BLaER1 (cell line): Measurements from ENCODE around the gene MAN1C1.

Experiments
- H3K27ac ChIP-seq: shearing (Covaris generic); formaldehyde crosslinking; 2 replicates; pipeline ENCODE4 v1.8.1; 2022
- H3K27me3 ChIP-seq: shearing (Covaris generic); formaldehyde crosslinking; 2 replicates; pipeline ENCODE4 v1.8.1; 2022
- H3K36me3 ChIP-seq: shearing (Covaris generic); formaldehyde crosslinking; 2 replicates; pipeline ENCODE4 v1.8.1; 2022
- H3K4me1 ChIP-seq: shearing (Covaris generic); formaldehyde crosslinking; 2 replicates; pipeline ENCODE4 v1.8.1; 2022
- H3K4me2 ChIP-seq: shearing (Covaris generic); formaldehyde crosslinking; 2 replicates; pipeline ENCODE4 v1.8.1; 2022
- H3K4me3 ChIP-seq: shearing (Covaris generic); formaldehyde crosslinking; 2 replicates; pipeline ENCODE4 v1.8.1; 2022
- H3K9ac ChIP-seq: shearing (Covaris generic); formaldehyde crosslinking; 2 replicates; pipeline ENCODE4 v1.8.1; 2022
- H3K9me3 ChIP-seq: shearing (Covaris generic); formaldehyde crosslinking; 2 replicates; pipeline ENCODE4 v1.8.1; 2022
- H4K20me1 ChIP-seq: shearing (Covaris generic); formaldehyde crosslinking; 2 replicates; pipeline ENCODE4 v1.8.1; 2022
- Cebpa-rat ChIP-seq: shearing (Covaris generic); IDR thresholded peaks from 2 replicates; pipeline ENCODE4 v1.8.1; 2022

The MAN1C1 gene

DNA sequence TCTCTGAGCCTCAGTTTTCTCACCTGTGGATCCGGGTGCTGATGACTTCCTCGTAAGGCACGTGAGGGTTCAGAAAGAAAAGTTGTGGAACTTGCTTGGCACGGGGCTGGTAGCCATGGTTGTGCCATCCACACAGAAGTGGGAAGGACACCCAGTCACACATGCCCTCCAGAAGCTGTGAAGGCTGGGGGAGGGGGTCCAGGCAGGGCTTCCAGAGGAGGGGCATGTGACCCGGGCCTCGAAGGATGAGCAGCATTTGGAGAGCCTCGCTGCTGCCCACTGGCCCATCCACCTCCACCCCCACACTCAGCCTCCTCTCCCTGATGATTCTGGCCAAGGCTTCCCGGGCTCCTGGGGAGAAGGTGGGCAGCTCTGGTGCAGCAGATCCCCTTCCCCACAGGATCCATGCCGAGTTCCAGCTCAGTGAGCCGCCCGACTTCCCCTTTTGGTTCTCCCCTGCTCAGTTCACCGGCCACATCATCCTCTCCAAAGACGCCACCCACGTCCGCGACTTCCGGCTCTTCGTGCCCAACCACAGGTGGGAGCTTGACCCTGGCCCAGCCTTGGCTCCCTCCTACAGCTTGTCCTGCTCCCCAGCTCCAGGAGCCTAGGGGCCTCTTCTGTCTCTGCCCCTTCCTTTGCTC, 192.8 kb downstream of the MAN1C1 start:
- H3K9ac ChIP-seq = peak overlapping the region; percentile 45
- peaks cover 48% of the 10 kb centered on the region for H3K36me3 ChIP-seq
- H3K4me2 ChIP-seq = peak overlapping the region; percentile 89
- H4K20me1 ChIP-seq = peaks cover 27% of the 10 kb centered on the region
- H3K9me3 ChIP-seq = no peaks in the 10 kb centered on the region
- H3K4me1 ChIP-seq = peaks cover 74% of the 10 kb centered on the region
- peak overlapping the region; percentile 72 for H3K27ac ChIP-seq
- no peaks in the 10 kb centered on the region for H3K27me3 ChIP-seq
- peak overlapping the region; percentile 40 for H3K4me3 ChIP-seq
- no peak for TF ChIP-seq Cebpa-rat

DNA sequence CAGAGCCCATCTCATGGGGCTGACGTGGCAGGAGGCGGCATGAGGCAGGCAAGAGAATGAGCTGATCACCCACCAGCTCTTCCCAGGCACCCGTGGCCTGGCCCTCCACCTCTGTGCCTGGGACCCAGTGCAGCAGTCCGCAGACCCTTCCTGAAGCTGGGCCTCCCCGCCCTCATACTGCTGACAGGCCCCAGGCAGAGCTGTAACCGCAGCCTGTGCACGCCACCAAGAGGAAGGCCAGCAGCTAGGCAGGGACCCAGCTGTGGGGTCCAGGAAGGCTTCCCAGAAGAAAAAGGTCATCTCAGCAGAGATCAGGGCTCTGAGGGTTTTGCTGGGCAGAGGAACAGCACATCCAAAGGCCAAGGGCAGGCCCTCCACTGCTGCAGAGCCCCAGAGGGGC, 193.3 kb downstream of the MAN1C1 start:
- H3K27me3 ChIP-seq = no peaks in the 10 kb centered on the region
- peak overlapping the region; percentile 40; the same call in 1 of the 2 replicates for H3K4me3 ChIP-seq
- peak overlapping the region; percentile 89 for H3K4me2 ChIP-seq

DNA sequence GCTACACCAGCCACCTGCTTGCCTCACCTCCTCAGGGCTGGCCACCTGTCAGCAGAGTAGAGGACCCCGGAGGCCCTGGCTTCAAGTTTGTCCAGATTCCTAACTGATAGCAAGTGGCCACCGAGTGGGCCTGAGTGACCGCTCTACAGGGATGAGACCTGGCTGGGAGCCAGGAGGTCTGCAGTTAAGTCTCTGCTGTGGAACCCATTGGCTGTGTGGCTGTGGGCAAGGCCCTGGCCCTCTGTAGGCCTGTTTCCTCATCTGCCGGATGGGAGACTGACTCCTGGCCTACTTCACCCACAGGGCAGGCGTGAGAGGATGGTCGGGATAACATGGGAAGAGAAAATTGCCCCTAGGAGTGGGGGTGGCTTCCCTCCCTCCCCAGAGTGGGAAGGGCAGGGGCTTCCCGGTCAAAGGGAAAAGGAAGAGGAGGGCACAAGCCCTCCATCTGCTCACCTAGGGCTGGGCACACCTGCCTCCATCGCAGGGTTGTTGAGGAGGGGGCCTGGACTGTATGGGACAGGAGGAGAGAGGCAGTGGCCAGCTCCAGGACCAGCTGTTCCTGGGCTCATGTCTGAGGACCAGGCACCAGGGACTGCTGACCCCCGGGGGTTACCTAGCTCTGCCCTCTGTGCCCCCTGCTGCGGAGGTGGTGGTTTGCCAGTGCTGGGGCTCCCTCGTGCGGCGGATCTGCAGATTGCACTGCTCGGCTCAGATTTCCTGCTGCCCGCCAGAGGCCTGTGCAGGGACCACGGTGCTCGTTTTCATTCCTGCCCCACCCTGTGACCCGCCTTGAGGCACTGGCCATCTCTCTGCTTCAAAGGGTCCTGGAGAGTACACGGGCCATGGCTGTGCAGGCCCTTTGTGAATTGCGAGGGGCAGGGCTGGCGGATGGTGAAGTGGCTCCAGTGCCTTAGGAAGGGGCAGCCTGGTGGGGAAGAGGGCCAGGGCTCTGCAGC, 194.0 kb downstream of the MAN1C1 start:
- Histone ChIP-seq H3K9me3 (no peaks in the 10 kb centered on the region), H3K4me2 (peak overlapping the region; percentile 89), H3K4me3 (peak overlapping the region; percentile 40; the same call in 1 of the 2 replicates), H4K20me1 (peaks cover 18% of the 10 kb centered on the region), H3K27me3 (no peaks in the 10 kb centered on the region), H3K9ac (peak overlapping the region; percentile 45; the same call in 1 of the 2 replicates), H3K36me3 (peaks cover 60% of the 10 kb centered on the region), H3K27ac (peak overlapping the region; percentile 72), H3K4me1 (peaks cover 66% of the 10 kb centered on the region)
- no peak for TF ChIP-seq Cebpa-rat

More for the DNA sequence above, 193.3 kb downstream of the MAN1C1 start:
- Histone ChIP-seq H3K9me3 (no peaks in the 10 kb centered on the region), H3K36me3 (peaks cover 53% of the 10 kb centered on the region), H3K4me1 (peaks cover 73% of the 10 kb centered on the region), H4K20me1 (peaks cover 25% of the 10 kb centered on the region), H3K27ac (peak overlapping the region; percentile 72), H3K9ac (peak overlapping the region; percentile 45)
- TF ChIP-seq Cebpa-rat = no peak

DNA sequence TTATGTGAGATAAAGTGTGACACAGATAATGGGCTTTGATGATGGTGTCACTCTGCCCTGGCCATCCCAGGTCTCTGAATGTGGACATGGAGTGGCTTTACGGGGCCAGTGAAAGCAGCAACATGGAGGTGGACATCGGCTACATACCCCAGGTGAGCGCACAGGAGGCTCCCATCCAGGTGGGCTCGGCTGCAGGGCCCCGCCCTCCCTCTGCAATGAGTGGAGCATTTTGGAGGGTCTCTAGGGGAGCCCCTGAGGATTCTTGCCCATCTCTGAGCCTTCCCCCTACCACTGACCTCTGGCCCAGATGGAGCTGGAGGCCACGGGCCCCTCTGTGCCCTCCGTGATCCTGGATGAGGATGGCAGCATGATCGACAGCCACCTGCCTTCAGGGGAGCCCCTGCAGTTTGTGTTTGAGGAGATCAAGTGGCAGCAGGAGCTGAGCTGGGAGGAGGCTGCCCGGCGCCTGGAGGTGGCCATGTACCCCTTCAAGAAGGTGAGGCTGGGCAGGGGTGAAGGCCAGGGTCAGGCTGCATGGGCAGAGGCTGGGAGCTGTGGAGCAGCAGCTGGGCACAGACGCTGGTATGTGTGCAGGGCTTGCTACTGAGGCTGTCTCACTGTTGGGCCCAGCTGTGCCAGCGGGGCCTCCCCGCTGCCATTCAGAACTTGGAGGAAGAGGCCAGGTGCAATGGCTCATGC, 194.9 kb downstream of the MAN1C1 start:
- Histone ChIP-seq H3K9me3 (no peaks in the 10 kb centered on the region), H3K9ac (no peak overlapping the region), H4K20me1 (peaks cover 12% of the 10 kb centered on the region), H3K4me2 (no peak overlapping the region), H3K4me1 (peaks cover 57% of the 10 kb centered on the region), H3K27me3 (no peaks in the 10 kb centered on the region), H3K4me3 (no peak overlapping the region), H3K27ac (peak overlapping the region; percentile 2; the same call in 1 of the 2 replicates), H3K36me3 (peaks cover 63% of the 10 kb centered on the region)
- TF ChIP-seq Cebpa-rat = no peak

DNA sequence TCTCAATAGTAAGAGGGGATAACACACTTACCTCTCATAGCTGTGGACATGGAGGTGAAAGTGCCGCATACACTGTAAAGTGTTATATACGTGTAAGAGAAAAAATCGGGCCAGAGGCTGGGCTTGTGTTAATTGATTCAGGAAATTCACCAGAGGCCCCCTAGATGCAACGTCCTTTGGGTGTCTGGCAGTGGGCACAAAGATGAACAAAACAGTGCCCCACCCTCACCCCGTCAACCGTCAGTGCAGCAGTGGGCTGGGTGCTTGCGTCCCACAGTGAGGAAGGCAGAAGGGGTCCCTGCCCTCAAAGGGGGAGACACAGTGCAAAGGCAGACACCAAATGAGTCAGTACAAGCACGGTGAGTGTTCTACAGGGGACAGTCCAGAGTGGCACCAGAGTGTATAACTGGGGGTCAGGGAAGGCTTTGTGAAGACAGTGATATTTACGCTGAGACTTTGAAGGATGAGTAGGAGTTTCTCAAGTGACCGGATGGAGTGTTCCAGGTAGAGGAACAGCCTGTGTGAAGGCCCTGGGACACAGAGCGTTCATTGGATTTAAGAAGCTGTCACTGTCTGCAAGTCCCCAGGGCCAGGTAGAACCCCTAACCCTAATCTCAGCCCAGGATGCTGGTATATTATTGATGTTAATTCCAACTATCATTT, 196.6 kb downstream of the MAN1C1 start:
- Histone ChIP-seq H3K4me1 (peaks cover 50% of the 10 kb centered on the region), H3K36me3 (peaks cover 57% of the 10 kb centered on the region), H3K27ac (no peak overlapping the region), H3K4me2 (no peak overlapping the region), H3K9me3 (no peaks in the 10 kb centered on the region), H3K4me3 (no peak overlapping the region), H3K9ac (no peak overlapping the region), H4K20me1 (peaks cover 12% of the 10 kb centered on the region), H3K27me3 (no peaks in the 10 kb centered on the region)
- no peak for TF ChIP-seq Cebpa-rat

DNA sequence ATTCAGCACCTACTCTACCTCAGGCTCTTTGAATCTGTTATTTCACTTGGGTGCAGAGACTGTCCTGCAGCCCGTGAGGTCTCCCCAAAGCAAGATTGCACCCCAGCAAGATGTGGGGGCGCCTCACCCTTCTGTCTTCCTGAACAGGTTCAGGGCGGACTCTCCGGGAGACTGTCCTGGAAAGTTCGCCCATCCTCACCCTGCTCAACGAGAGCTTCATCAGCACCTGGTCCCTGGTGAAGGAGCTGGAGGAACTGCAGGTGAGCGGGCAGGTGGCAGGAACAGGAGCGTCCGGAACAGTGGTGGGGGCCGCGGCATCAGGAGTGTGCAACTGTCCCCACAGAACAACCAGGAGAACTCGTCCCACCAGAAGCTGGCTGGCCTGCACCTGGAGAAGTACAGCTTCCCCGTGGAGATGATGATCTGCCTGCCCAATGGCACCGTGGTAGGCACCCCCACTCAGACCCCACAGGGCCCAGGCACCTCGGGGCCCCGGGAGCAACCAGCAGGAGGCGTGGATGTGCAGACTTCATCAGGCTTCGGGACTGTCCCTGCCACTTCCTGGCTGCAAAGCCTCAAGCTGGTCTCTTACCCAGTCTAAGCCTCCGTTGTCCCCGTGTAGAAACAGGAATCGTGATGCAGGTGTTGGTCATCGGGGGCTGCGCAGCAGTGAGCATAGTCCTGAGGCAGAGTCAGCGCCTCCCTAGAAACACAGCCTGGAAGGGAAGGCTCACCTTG, 197.3 kb downstream of the MAN1C1 start:
- peaks cover 57% of the 10 kb centered on the region for H3K36me3 ChIP-seq

DNA sequence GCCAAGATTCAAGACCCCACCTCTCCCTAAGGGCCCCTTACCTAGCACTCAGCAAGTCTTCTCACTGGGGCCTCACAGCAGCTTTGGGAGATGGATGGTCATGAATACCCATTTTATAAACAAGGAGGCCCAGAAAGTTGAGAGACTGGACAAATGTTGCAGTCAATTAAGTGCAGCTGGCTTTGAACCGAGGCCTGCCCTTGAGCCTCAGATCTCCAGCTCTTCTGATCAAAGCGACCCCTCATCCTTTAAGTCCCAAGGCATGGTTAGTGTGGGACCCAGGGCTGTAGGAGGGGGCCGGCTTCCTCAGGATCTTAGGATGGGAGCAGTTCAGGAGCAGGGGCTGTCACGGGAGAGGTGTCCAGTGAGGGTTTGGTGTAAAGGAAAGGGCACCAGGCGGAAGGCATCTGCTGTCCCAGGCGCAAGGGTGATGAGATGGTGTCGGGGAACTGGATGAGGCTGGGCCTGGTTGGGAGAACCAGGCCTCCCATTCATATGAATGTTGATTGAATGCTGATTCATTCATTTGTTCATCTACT, 198.0 kb downstream of the MAN1C1 start:
- Histone ChIP-seq H3K9ac (0 out of 2 replicates have a peak overlapping the region, but pooled peaks have one; percentile 34), H4K20me1 (peaks cover 12% of the 10 kb centered on the region), H3K27ac (0 out of 2 replicates have a peak overlapping the region, but pooled peaks have one; percentile 6), H3K9me3 (no peaks in the 10 kb centered on the region), H3K27me3 (no peaks in the 10 kb centered on the region), H3K4me1 (peaks cover 48% of the 10 kb centered on the region), H3K4me2 (no peak overlapping the region), H3K36me3 (peaks cover 57% of the 10 kb centered on the region), H3K4me3 (no peak overlapping the region)
- TF ChIP-seq Cebpa-rat = no peak

More for the DNA sequence above, 197.3 kb downstream of the MAN1C1 start:
- Histone ChIP-seq H3K4me2 (no peak overlapping the region), H3K4me1 (peaks cover 50% of the 10 kb centered on the region), H4K20me1 (peaks cover 12% of the 10 kb centered on the region), H3K27ac (0 out of 2 replicates have a peak overlapping the region, but pooled peaks have one; percentile 6), H3K27me3 (no peaks in the 10 kb centered on the region), H3K9me3 (no peaks in the 10 kb centered on the region), H3K9ac (0 out of 2 replicates have a peak overlapping the region, but pooled peaks have one; percentile 34), H3K4me3 (no peak overlapping the region)
- TF ChIP-seq Cebpa-rat = no peak
